Lower lobe of right lung (tissue), 2 donors: ENCODE measurements around the gene FSTL4. TPM values are rescaled to one million over a fixed set of nuclear protein-coding genes. Genes with fewer than 3 reads are reported as not detected.

ENCODE experiments used
- ATAC-seq, 2 donors: fragments of 200-7000 bp; cut with Tn5 transposase; one replicate each; pipeline ENCODE4 v1.9.1; 2020 to 2022; ENCODE audit warnings: mild to moderate bottlenecking in 2 of 2, moderate library complexity in 2 of 2
- DNase-seq: peaks from one replicate; pipeline ENCODE4 v3.0.0-alpha.2; 2020
- H3K27ac ChIP-seq: fragments of 200-600 bp; one replicate; pipeline ENCODE4 v1.8.0; 2022
- H3K27me3 ChIP-seq: fragments of 200-600 bp; one replicate; pipeline ENCODE4 v1.8.0; 2022; ENCODE audit warnings: low read depth
- H3K36me3 ChIP-seq: fragments of 200-600 bp; one replicate; pipeline ENCODE4 v1.8.0; 2022; ENCODE audit warnings: mild to moderate bottlenecking
- H3K4me1 ChIP-seq: fragments of 200-600 bp; one replicate; pipeline ENCODE4 v1.8.0; 2022
- H3K4me3 ChIP-seq: fragments of 200-600 bp; one replicate; pipeline ENCODE4 v1.8.0; 2022; ENCODE audit warnings: mild to moderate bottlenecking
- H3K9me3 ChIP-seq: fragments of 200-600 bp; one replicate; pipeline ENCODE4 v1.8.0; 2022
- CTCF ChIP-seq: fragments of 200-600 bp; IDR thresholded peaks from one replicate; pipeline ENCODE4 v1.8.0; 2022; ENCODE audit warnings: antibody characterized with exemption, mild to moderate bottlenecking
- intact Hi-C: fragments of 100-400 bp; cut with DNase I; formaldehyde crosslinking; loops from one replicate; pipeline ENCODE4 v1.11.0; 2022
- total RNA-seq: library from RNA; stranded (reverse); fragmentation: NEBNext Ultra II Directional; extraction: Animal tissue kit (Norgen Biotek cat#: 25700); gene quantifications from one replicate; pipeline ENCODE4 v1.2.1, GENCODE V29; 2021
- donor health status: DM: no; HTN: yes; CAD: no; lungs with severe emphysema.

FSTL4 gene
- total RNA-seq, 1 donor from 2014 or later, result 1.9 TPM

- no peaks in the 10 kb centered on the region for H3K27me3 ChIP-seq
- no peaks in the 10 kb centered on the region for H3K4me1 ChIP-seq
- no peaks in the 10 kb centered on the region for H3K9me3 ChIP-seq
- intact Hi-C loops, result no loop called here
- DNase-seq, result no peak
- no peak for TF ChIP-seq CTCF
- no peaks in the 10 kb centered on the region for H3K36me3 ChIP-seq
- no peak overlapping the region for H3K27ac ChIP-seq
- no peak overlapping the region for H3K4me3 ChIP-seq
- no peak for ATAC-seq
These were observed 384.4 kb downstream of the FSTL4 start for GRCh38 chr5:133227897-133228296.

GRCh38 chr5:133227082-133227481 lies 385.3 kb downstream of the FSTL4 start:
- no peak for DNase-seq
- no peaks in the 10 kb centered on the region for H3K4me1 ChIP-seq
- no peak overlapping the region for H3K4me3 ChIP-seq
- H3K27me3 ChIP-seq, result no peaks in the 10 kb centered on the region
- H3K36me3 ChIP-seq, result no peaks in the 10 kb centered on the region
- H3K27ac ChIP-seq, result no peak overlapping the region
- no peak for ATAC-seq
- no peak for TF ChIP-seq CTCF
- no peaks in the 10 kb centered on the region for H3K9me3 ChIP-seq
- intact Hi-C loops, result no loop called here

- no peak for TF ChIP-seq CTCF
- H3K9me3 ChIP-seq, result no peaks in the 10 kb centered on the region
- no peak for ATAC-seq
- no peak overlapping the region for H3K4me3 ChIP-seq
- no peaks in the 10 kb centered on the region for H3K36me3 ChIP-seq
- intact Hi-C loops, result no loop called here
- DNase-seq, result no peak
- no peaks in the 10 kb centered on the region for H3K4me1 ChIP-seq
- H3K27me3 ChIP-seq, result no peaks in the 10 kb centered on the region
- H3K27ac ChIP-seq, result no peak overlapping the region
These were observed 386.2 kb downstream of the FSTL4 start for GRCh38 chr5:133226186-133226585.

- H3K27ac ChIP-seq, result no peak overlapping the region
- H3K4me3 ChIP-seq, result no peak overlapping the region
- H3K9me3 ChIP-seq, result no peaks in the 10 kb centered on the region
- H3K27me3 ChIP-seq, result no peaks in the 10 kb centered on the region
- intact Hi-C loops, result no loop called here
- peaks cover 2% of the 10 kb centered on the region for H3K4me1 ChIP-seq
- no peaks in the 10 kb centered on the region for H3K36me3 ChIP-seq
- no peak for TF ChIP-seq CTCF
- DNase-seq (no peak), ATAC-seq (no peak)
These were observed 386.6 kb downstream of the FSTL4 start for GRCh38 chr5:133225671-133226152.

GRCh38 chr5:133222979-133223378 lies 389.4 kb downstream of the FSTL4 start:
- DNase-seq (no peak), ATAC-seq (no peak)
- no peak for TF ChIP-seq CTCF
- no peak overlapping the region for H3K27ac ChIP-seq
- intact Hi-C loops, result no loop called here
- H3K4me3 ChIP-seq, result no peak overlapping the region
- no peaks in the 10 kb centered on the region for H3K9me3 ChIP-seq
- H3K4me1 ChIP-seq, result peaks cover 10% of the 10 kb centered on the region
- H3K27me3 ChIP-seq, result no peaks in the 10 kb centered on the region
- no peaks in the 10 kb centered on the region for H3K36me3 ChIP-seq

- Histone ChIP-seq H3K27ac (no peak overlapping the region), H3K36me3 (no peaks in the 10 kb centered on the region), H3K27me3 (no peaks in the 10 kb centered on the region), H3K4me3 (no peak overlapping the region), H3K4me1 (peaks cover 10% of the 10 kb centered on the region), H3K9me3 (no peaks in the 10 kb centered on the region)
- ATAC-seq, result no peak
- DNase-seq, result no peak
- intact Hi-C loops, result no loop called here
- no peak for TF ChIP-seq CTCF
These were observed 389.8 kb downstream of the FSTL4 start for GRCh38 chr5:133222521-133222920.
